Breast epithelium (tissue), 4 donors: ENCODE data around the gene PTH2. TPM values are rescaled to one million over a fixed set of nuclear protein-coding genes. Genes with fewer than 3 reads are reported as not detected.

Source experiments
- DNase-seq, 2 donors: peaks; one replicate each; pipeline ENCODE4 v3.0.0-alpha.2; 2019; ENCODE audit warnings: low spot score in 2 of 2
- H3K27ac ChIP-seq, 2 donors: fragments of 200-600 bp; sonication (generic) in 1 of 2; one replicate each; pipeline ENCODE4 v1.5.1; 2016 to 2019; ENCODE audit warnings: mild to moderate bottlenecking in 1 of 2
- H3K27me3 ChIP-seq, 2 donors: fragments of 200-600 bp; sonication (generic) in 1 of 2; one replicate each; pipeline versions ENCODE4 v1.5.1 to v1.6.0; 2017 to 2019; ENCODE audit warnings: control low read depth in 1 of 2, mild to moderate bottlenecking in 1 of 2
- H3K36me3 ChIP-seq: fragments of 200-600 bp; one replicate; pipeline ENCODE4 v1.5.1; 2019
- H3K4me1 ChIP-seq, 2 donors: fragments of 200-600 bp; sonication (generic); one replicate each; pipeline ENCODE4 v1.5.1; 2016 to 2019; ENCODE audit warnings: control low read depth in 1 of 2
- H3K4me3 ChIP-seq, 3 donors: fragments of 200-600 bp; sonication (generic); 1 replicate in 2 of 3; 2 replicates in 1 of 3; pipeline ENCODE4 v1.5.1; 2016 to 2019; ENCODE audit warnings: mild to moderate bottlenecking in 3 of 3, moderate library complexity in 2 of 3
- H3K9me3 ChIP-seq, 2 donors: fragments of 200-600 bp; sonication (generic) in 1 of 2; one replicate each; pipeline ENCODE4 v1.5.1; 2016 to 2019; ENCODE audit warnings: control low read depth in 1 of 2
- POLR2A ChIP-seq: fragments of 450-650 bp; IDR thresholded peaks from one replicate; pipeline ENCODE4 v1.6.1; 2016; ENCODE audit warnings: antibody characterized with exemption, mild to moderate bottlenecking, moderate library complexity
- POLR2AphosphoS5 ChIP-seq, 3 donors: sonication (generic); formaldehyde crosslinking; IDR thresholded peaks; one replicate each; pipeline ENCODE4 v1.6.1; 2017; ENCODE audit warnings: antibody characterized with exemption in 3 of 3
- intact Hi-C: fragments of 100-400 bp; cut with DNase I; formaldehyde crosslinking; loops from one replicate; pipeline ENCODE4 v1.15.1; 2023; ENCODE audit warnings: low total_unique reads
- total RNA-seq, 3 donors: library from RNA; depleted of rRNA; stranded (reverse); fragments of >200 nt; gene quantifications; one replicate each; pipeline ENCODE4 v1.1.0, GENCODE V29; 2016
- TF ChIP-seq, protein P1 (sequence below), 3 donors: fragments of 450-650 bp; IDR thresholded peaks; one replicate each; pipeline ENCODE4 v1.5.1; 2016 to 2017; ENCODE audit warnings: antibody characterized with exemption in 3 of 3, mild to moderate bottlenecking in 3 of 3, moderate library complexity in 3 of 3

The PTH2 gene
- total RNA-seq, 3 donors from 2014 or later, result not detected

DNA sequence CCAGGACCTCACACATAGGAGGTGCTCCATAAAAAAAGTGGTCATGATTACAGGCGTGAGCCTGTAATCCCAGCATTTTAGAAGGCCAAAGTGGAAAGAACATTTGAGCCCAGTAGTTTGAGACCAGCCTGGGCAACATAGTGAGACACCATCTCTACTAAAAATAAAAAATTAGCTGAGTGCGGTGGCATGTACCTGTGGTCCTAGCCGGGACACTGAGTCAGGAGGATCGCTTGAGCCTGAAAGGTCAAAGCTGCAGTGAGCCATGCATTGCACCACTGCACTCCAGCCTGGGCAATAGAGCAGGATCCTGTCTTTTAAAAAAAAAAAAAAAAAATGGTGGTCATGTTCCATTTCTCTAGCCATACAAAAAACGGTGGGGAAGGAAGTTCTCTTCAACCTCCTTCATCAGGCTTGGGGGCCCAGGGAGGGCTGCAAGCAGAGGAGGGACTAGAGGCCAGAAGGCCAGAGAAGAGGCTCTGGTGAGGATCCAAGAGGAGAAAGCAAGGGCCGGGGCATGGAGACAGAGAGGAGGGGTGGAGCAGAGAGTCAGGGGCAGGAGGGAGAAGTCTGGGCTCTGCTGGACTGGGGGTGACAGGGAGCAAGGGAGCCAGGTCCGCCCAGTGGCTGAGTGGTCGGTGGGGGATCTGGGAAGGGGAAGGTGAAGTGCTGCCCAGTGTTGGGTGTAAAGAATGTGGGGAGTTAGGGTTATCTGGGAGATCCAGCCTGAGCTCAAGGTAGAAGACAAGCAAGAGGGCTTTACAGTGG is 26.3 kb downstream of the PTH2 start:
- Histone ChIP-seq H3K9me3 (no peaks in the 10 kb centered on the region), H3K27ac (no peak overlapping the region), H3K27me3 (no peaks in the 10 kb centered on the region), H3K36me3 (no peaks in the 10 kb centered on the region), H3K4me3 (no peak overlapping the region), H3K4me1 (no peaks in the 10 kb centered on the region)
- TF ChIP-seq, protein P1, sequence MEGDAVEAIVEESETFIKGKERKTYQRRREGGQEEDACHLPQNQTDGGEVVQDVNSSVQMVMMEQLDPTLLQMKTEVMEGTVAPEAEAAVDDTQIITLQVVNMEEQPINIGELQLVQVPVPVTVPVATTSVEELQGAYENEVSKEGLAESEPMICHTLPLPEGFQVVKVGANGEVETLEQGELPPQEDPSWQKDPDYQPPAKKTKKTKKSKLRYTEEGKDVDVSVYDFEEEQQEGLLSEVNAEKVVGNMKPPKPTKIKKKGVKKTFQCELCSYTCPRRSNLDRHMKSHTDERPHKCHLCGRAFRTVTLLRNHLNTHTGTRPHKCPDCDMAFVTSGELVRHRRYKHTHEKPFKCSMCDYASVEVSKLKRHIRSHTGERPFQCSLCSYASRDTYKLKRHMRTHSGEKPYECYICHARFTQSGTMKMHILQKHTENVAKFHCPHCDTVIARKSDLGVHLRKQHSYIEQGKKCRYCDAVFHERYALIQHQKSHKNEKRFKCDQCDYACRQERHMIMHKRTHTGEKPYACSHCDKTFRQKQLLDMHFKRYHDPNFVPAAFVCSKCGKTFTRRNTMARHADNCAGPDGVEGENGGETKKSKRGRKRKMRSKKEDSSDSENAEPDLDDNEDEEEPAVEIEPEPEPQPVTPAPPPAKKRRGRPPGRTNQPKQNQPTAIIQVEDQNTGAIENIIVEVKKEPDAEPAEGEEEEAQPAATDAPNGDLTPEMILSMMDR (IDR thresholded peaks at IDR 0.05), result no peak
- TF ChIP-seq POLR2A (no peak), POLR2AphosphoS5 (IDR thresholded peaks at IDR 0.05) (no peak)
- intact Hi-C loops, result no loop called here
- no peak for DNase-seq

DNA sequence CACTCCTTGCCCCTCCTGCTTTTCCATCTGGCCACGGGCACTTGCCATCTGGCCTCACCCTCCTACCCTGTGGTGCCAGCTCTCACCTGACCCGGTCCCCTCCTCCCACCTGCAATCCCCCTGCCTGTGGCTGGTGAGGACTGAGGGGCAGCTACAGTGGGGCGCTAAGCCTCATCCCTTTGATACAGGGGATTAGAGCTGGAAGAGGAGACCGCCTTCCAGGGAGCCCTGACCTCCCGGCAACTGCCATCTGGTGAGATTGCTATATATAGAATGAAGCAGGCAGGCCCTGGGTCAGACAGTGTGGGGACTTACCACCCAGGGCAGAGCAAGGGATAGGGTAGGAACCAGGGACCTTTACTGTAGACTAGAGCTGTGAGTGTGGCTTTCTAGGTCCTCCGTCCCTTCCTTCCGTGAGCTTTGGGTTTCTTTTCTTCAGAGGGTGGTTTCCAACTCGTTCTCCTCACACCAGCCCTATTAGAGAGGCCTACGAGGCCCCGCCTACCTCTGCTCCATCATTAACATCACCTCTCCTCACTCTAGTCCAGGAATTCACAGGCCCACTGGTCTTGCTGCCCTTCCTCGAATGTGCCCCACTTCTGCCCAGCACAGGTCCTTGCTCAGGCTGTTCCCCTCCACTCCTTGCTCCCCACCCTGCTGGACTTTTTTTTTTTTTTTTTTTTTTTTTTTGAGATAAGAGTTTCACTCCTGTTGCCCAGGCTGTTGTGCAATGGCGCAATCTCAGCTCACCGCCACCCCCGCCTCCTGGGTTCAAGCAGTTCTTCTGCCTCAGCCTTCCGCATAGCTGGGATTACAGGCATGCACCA is 27.4 kb downstream of the PTH2 start:
- no peak for DNase-seq
- TF ChIP-seq POLR2AphosphoS5 (IDR thresholded peaks at IDR 0.05) (no peak), POLR2A (no peak)
- TF ChIP-seq, protein P1 (IDR thresholded peaks at IDR 0.05), result no peak
- no peak overlapping the region for H3K4me3 ChIP-seq
- H3K9me3 ChIP-seq, result no peaks in the 10 kb centered on the region
- H3K4me1 ChIP-seq, result no peaks in the 10 kb centered on the region
- no peaks in the 10 kb centered on the region for H3K27me3 ChIP-seq
- no peak overlapping the region for H3K27ac ChIP-seq
- intact Hi-C loops, result no loop called here
- H3K36me3 ChIP-seq, result no peaks in the 10 kb centered on the region

DNA sequence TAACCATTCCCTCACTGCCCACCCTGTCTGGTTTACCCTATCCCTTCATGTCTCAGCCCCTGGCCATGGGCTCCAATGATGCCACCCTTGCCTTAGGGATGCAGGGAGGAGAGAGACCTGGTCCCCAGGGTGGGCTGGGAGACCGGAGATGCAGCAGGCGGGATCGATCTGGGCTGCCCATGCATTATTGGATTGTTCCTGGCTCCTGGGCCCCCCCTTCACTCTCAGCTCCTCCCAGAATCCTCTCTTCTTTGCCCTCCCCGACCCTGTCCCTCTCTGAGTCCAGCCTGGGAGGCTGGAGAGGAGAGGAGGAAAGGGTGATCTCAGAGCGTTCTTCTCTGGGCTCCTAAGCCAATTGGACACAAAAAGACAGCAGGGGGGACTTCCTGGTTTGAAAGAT is 29.4 kb downstream of the PTH2 start:
- Histone ChIP-seq H3K9me3 (no peaks in the 10 kb centered on the region), H3K36me3 (no peaks in the 10 kb centered on the region), H3K27ac (no peak overlapping the region), H3K27me3 (no peaks in the 10 kb centered on the region), H3K4me1 (no peaks in the 10 kb centered on the region), H3K4me3 (no peak overlapping the region)
- intact Hi-C loops, result no loop called here
- DNase-seq, result no peak
- TF ChIP-seq POLR2AphosphoS5 (IDR thresholded peaks at IDR 0.05) (no peak), POLR2A (no peak)
- TF ChIP-seq, protein P1 (IDR thresholded peaks at IDR 0.05), result no peak

DNA sequence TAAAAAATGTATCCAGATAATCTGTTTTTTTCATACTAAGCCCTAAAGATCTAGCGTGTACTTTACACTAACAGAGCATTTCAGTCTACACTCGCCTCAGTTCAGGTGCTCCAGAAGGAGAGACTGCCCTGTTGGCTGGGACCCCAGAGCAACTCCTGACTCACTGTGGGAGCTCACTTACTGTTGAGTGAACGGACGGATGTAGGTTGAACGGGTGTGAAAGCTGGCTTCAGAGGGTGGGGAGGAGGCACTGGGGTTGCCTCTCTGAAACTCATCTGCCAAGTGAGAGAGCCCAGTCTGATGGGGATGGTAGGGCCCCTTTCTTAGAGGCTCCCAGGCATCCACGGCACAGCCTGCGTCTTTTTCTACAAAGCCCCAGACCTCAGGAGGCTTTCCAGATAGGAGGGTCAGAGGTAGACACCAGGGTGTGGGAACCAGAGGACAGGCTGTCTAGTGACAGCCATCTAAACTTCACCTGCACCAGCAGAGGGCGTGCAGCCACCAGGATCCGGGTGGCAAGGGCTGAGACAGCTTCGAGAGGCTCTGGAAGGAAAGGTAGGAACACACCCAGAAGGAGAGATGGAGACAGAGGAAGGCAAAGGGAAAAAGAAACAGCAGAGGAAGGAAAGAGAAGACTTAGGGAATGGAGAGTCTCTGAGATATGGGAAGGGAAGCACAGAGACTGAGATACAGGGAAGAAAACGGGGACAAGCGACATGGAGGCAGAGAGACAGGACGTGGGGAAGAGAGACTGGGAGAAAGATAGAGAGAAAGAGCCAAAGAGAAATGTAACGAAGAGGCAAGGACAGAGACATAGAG is 31.5 kb downstream of the PTH2 start:
- Histone ChIP-seq H3K27ac (no peak overlapping the region), H3K4me3 (no peak overlapping the region), H3K27me3 (no peaks in the 10 kb centered on the region), H3K9me3 (no peaks in the 10 kb centered on the region), H3K4me1 (no peaks in the 10 kb centered on the region), H3K36me3 (no peaks in the 10 kb centered on the region)
- DNase-seq, result peak; percentile 70 to 79
- no peak for TF ChIP-seq POLR2AphosphoS5 (IDR thresholded peaks at IDR 0.05)
- TF ChIP-seq, protein P1 (IDR thresholded peaks at IDR 0.05), result peak; percentile 80 to 84 (median 83)
- intact Hi-C loops, result no loop called here
